K562 (cell line): ENCODE results near the gene ZNF474. TPM values are rescaled to one million over a fixed set of nuclear protein-coding genes. Genes with fewer than 3 reads are reported as not detected.
A peak's percentile ranks its signal among the peaks of the same experiment; 100 is the strongest.

Experiments used
- CBX3 ChIP-seq, 2 experiments: IDR thresholded peaks; 1 replicate in 1 of 2; 2 replicates in 1 of 2; pipeline ENCODE4 v1.6.1; 2012; ENCODE audit warnings: inconsistent platforms in 2 of 2, low read length in 2 of 2, borderline replicate concordance in 1 of 2, control low read depth in 1 of 2
- DEAF1 ChIP-seq: fragments of 450-650 bp; formaldehyde crosslinking; IDR thresholded peaks from 2 replicates; pipeline ENCODE4 v1.4.0; 2020; ENCODE audit warnings: mild to moderate bottlenecking, moderate library complexity
- FOSL1 ChIP-seq: fragments of 200-800 bp; sonication (Bioruptor generic); conservative IDR thresholded peaks from 2 replicates; pipeline ENCODE4 v1.6.1; 2016; ENCODE audit warnings: missing genetic modification characterization, missing compliant biosample characterization
- NFYB ChIP-seq: IDR thresholded peaks from 2 replicates; pipeline ENCODE4 v1.6.1; 2011; ENCODE audit warnings: mild to moderate bottlenecking, moderate library complexity; ENCODE audit not compliant: insufficient read length; ENCODE audit errors: extremely low read depth
- PURB ChIP-seq: sonication (generic); formaldehyde crosslinking; IDR thresholded peaks from 2 replicates; pipeline ENCODE4 v1.9.0; 2021; ENCODE audit warnings: low read depth, mild to moderate bottlenecking, missing genetic modification reagents
- ZNF436 ChIP-seq: fragments of 250-450, 450-650 bp; sonication (Bioruptor Pico); formaldehyde crosslinking; IDR thresholded peaks from 2 replicates; pipeline ENCODE4 v1.7.0; 2020; ENCODE audit warnings: mild to moderate bottlenecking
- ZNF592 ChIP-seq: fragments of 450-650 bp; IDR thresholded peaks from 2 replicates; pipeline ENCODE4 v1.6.1; 2017; ENCODE audit warnings: antibody characterized with exemption, mild to moderate bottlenecking
- polyA plus RNA-seq, 8 experiments: library from polyadenylated mRNA; depleted of rRNA in 4 of 8; stranded (reverse) in 5 of 8; unstranded in 3 of 8; fragments of >200 nt; fragmentation: Nextera tagmentation in 2 of 8; fragmentation: Illumina TruSeq in 1 of 8; extraction: Ambion mirVana in 2 of 8; extraction: Trizol in 1 of 8; gene quantifications; 2 replicates each; pipeline versions ENCODE4 v1.2.1 to v1.2.3, GENCODE V29; 2011 to 2014; ENCODE audit warnings: inconsistent platforms in 1 of 8, missing spikeins in 1 of 8
- total RNA-seq, 7 experiments: library from RNA; depleted of rRNA in 6 of 7; stranded (reverse); fragments of >200 nt in 6 of 7; fragmentation: Illumina TruSeq in 2 of 7; extraction: Trizol in 2 of 7; gene quantifications; 2 replicates each; pipeline versions ENCODE4 v1.2.1 to v1.2.3, GENCODE V29; 2011 to 2021; ENCODE audit warnings: low replicate concordance in 1 of 7

The ZNF474 gene
- total and polyA plus RNA-seq, 9 of the 15 experiments (the other 6 are each of a cell fraction or from before 2014, with no cell fraction given): 0.16 to 0.62 (median 0.39) TPM

- TF ChIP-seq NFYB (no peak), ZNF436 (CRISPR knock-in tag) (no peak), ZNF592 (peak; percentile 56; the same call in 1 of the 2 replicates), PURB (no peak), FOSL1 (tag) (peak; percentile 54; the same call in 1 of the 2 replicates), DEAF1 (CRISPR knock-in tag) (no peak), CBX3 (IDR thresholded peaks at IDR 0.05; ENCODE audit: borderline replicate concordance in 1 of 2, low read length in 2 of 2) (peak in 1 of 2 experiments; percentile 64; a peak in 1 of 3 replicates)
Observed at GRCh38 chr5:122121479-122122465, 7.6 kb upstream of the ZNF474 start (continued).
